Effector CD8-positive, alpha-beta T cell (primary cell): ENCODE measurements around the gene MAGEA9B.
"Not testable (repeated sequence)": the region's sequence is repeated elsewhere in the genome, so short reads cannot be mapped to it uniquely, and the experiment has no call there.

Source experiments
- DNase-seq: peaks from one replicate; lab custom pipeline; 2025; lab: John Stamatoyannopoulos, UW

Gene MAGEA9B

GRCh38 chrX:149534926-149535602 lies 52.2 kb downstream of the MAGEA9B start:
- not testable (repeated sequence) for DNase-seq

- not testable (repeated sequence) for DNase-seq
Measured at GRCh38 chrX:149533999-149534398, 53.3 kb downstream of the MAGEA9B start.

- DNase-seq: not testable (repeated sequence)
Measured at GRCh38 chrX:149532868-149533267, 54.4 kb downstream of the MAGEA9B start.
